Measurements from ENCODE around the gene PVRIG.
"Not testable (repeated sequence)": the region's sequence is repeated elsewhere in the genome, so short reads cannot be mapped to it uniquely, and the experiment has no call there.

The PVRIG gene

DNA sequence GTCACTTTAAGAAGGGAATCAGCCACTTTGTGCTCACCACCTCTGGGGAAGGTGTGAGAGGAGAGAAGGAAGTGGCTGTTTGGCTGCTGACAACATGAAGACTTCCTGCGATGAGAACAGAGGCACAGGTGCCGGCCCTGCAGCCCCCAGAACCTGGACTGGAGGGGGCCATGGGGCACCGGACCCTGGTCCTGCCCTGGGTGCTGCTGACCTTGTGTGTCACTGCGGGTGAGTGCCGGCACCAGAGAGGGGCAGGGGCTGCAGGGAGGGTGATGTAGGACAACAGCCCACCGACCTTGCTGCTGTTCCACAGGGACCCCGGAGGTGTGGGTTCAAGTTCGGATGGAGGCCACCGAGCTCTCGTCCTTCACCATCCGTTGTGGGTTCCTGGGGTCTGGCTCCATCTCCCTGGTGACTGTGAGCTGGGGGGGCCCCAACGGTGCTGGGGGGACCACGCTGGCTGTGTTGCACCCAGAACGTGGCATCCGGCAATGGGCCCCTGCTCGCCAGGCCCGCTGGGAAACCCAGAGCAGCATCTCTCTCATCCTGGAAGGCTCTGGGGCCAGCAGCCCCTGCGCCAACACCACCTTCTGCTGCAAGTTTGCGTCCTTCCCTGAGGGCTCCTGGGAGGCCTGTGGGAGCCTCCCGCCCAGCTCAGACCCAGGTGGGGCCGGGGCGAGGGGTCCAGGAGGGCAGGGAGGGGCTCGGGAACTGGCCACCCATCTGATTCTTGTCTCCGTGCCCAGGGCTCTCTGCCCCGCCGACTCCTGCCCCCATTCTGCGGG, at the start of gene PVRIG:
PVRIG (plus strand) TSS at position 149 of the 785 bp plus-strand sequence; CDS start at position 171, 22 bp downstream.
- DNase-seq, result not testable (repeated sequence)

- no peak for DNase-seq
Observed at GRCh38 chr7:100170101-100170897, 49.5 kb upstream of the PVRIG start.

DNA sequence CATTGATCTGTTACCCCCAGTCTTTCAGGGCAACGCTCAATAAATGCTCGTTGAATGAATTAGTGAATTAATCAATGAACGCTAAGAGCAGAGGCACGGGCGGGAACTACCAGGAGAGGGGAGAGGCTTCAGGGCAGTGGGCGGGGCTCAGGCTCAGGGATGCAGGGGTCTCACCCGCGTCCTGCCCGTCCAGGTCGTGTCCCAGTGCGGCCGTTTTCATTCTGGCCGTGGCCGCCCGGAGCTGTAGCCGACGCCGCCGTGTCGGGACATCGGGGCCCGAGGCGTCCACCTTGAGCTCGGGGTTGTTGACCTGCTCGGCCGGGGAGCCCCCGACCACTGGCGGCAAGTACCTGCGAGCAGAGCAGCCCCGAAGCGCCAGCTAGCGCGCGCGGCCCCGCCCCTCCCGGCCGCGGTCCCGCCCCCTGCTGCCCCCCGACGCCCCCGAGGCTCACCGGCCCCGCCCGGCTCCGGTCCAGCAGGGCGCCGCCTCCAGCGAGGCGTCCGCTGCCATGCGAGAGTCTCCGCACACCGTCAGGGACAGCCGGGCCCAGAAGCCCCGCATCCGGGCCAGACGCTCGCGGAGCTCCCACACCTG, 48.6 kb upstream of the PVRIG start:
- DNase-seq, result peak; percentile 74

DNA sequence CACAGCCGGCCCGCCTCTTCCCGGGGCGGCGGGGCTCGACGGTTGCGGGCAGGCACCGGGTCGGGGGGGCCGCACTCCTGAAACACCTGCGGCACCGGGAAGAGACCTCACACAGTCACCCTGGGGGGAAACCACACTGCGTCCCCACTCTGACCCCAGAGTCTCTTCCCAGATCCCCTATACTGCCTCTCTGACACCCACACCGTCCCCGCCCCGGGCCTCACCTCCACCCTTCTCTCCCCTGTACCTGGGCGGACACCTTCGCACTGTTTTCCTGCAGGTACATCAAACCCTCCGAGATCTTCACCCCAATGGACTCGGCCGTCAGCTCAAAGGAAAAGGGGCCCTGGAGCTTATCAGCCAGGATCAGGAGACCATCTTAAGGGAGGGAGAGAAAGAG, 47.9 kb upstream of the PVRIG start:
- peak; percentile 59 for DNase-seq

DNA sequence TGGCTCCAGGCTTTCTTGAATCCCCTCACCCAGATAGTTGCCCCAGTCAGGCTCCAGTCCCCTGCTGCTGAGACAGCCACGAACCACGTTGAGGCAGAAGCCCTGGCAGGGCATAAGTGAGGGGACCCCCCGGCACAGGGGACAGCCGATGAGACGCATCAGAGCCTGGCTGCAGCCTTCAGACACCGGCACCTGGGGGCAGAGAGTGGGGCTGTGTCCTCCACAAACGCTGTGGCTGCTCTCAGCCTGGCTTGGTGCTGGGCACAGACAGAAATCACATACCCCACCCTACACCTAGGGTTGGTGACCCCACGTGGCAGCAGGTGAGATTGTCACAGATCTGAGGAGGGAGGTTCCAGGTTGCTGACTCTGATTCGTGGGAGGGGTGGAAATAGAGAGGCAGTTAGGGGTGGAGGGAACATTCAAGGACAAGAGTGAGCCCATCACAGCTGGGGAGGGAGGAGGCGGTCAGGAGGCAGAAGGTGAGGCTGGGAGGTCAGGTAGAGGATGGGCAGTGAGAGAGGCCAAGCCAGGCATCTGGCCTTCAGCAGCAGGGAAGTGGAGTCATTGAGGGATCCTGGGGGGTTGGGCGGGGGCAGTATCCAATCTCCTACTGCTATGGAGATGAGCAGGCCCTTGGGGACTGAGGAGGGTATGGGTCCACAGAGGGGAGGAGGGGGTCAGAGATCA, 45.8 kb upstream of the PVRIG start:
- no peak for DNase-seq

DNA sequence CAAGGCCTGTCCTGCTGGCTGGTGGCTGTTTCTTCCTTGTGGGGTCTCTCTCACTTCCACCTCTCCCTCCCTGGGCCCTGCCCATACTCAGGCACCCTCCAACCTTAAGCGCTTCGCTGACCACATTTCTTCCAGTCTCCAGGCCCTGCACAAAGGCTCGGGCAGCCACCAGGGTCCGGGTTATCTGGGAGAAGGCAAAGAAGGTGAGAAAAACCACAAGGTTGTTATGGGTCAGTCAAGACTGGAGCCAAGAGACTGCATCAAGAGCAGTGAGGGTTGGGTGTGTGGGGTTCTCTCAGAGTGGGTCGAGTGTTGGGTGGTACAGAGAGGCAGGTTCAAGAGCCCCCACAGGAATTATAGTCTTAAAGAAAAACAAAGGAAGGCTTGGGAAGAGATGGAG, 45.2 kb upstream of the PVRIG start:
- DNase-seq, result no peak

GRCh38 chr7:100175296-100175935, 44.3 kb upstream of the PVRIG start:
- DNase-seq, result no peak

- DNase-seq, result no peak
Observed at GRCh38 chr7:100176096-100177044, 43.4 kb upstream of the PVRIG start.

GRCh38 chr7:100177045-100178001, 42.4 kb upstream of the PVRIG start, which contains the start of the genes GPC2 and STAG3:
Gene GPC2 (minus strand): TSS chr7:100177381. CDS start chr7:100177199, 182 bp downstream.
Gene STAG3 (plus strand): TSS chr7:100177918. CDS start chr7:100180557, 2,639 bp downstream.
- DNase-seq, result peak; percentile 99

- DNase-seq, result not testable (repeated sequence)
Observed at GRCh38 chr7:100180084-100180483, 39.7 kb upstream of the PVRIG start.

- DNase-seq, result not testable (repeated sequence)
Observed at GRCh38 chr7:100182616-100183015, 37.1 kb upstream of the PVRIG start.

- DNase-seq, result not testable (repeated sequence)
Observed at GRCh38 chr7:100183090-100183489, 36.7 kb upstream of the PVRIG start.

- DNase-seq, result no peak
Observed at GRCh38 chr7:100185726-100186125, 34.0 kb upstream of the PVRIG start.

DNA sequence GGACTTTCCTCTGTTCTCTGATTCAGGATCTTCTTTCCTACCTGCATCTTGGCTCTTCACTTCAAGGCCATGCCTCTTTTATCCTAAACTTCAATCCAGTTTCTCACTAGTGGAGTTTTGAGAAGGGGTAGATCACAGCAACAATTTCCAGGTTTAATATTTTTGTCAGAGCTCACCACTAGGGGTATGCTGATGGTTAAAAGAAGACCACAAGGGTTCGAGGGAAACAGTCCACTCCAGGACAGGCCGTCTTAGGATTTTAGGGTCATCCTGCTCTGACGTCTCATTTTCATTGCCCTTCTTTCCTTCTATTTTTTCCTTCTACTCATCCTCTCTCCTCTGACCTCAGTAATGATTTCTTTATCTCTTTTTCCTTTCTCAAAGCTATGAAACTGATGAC, 30.7 kb upstream of the PVRIG start:
- DNase-seq, result no peak

- DNase-seq, result peak; percentile 36
Observed at GRCh38 chr7:100190048-100190711, 29.6 kb upstream of the PVRIG start.

- no peak for DNase-seq
Observed at GRCh38 chr7:100191775-100192174, 28.0 kb upstream of the PVRIG start.

GRCh38 chr7:100192281-100192862, 27.4 kb upstream of the PVRIG start:
- DNase-seq, result not testable (repeated sequence)

DNA sequence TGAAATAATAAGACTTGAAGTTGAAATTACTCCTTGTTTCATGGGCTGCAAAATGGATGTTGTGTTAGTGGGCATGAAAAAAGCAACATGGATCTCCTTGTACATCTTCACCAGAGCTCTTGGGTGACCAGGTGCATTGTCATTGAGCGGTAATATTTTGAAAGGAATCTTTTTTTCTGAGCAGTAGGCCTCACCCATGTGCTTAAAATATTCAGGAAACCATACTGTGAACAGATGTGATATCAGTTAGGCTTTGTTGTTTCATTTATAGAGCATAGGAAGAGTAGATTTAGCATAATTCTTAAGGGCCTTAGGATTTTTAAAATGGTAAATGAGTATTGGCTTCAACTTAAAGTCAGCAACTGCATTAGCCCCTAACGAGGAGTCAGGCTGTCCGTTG, 26.8 kb upstream of the PVRIG start:
- DNase-seq, result no peak

DNA sequence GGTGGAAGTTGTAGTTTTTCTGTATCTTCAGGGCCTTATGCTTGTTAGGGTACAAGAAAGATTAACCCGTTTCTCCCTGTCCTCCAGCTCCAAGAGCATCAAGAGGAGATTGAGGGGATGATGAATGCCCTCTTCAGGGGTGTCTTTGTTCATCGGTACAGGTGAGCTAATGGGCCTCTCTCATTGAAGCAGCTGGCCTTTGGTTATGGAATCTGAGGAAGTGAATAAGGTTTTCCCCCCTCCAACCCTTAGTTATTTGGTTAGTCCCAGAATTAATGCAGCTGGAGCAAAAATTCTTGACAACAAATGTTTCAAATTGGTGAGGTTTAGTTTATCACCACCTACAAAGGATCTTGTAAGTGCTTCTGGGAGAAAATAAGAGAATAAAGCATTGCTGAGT, 24.5 kb upstream of the PVRIG start:
- no peak for DNase-seq
